ACC112 (cell line): Measurements from ENCODE around the gene DRC7.
A peak's percentile ranks its signal among the peaks of the same experiment; 100 is the strongest.

Experiments used
- H2AFZ ChIP-seq: fragments of 200-600 bp; sonication (generic); one replicate; pipeline ENCODE4 v1.6.0; 2017; ENCODE audit warnings: antibody characterized with exemption, low read length; ENCODE audit not compliant: unreplicated experiment
- H3K27ac ChIP-seq: fragments of 200-600 bp; sonication (generic); 2 replicates; pipeline ENCODE4 v1.5.1; 2014; ENCODE audit warnings: low read depth, mild to moderate bottlenecking, antibody characterized with exemption, low read length, moderate library complexity
- H3K27me3 ChIP-seq: fragments of 200-600 bp; sonication (generic); 2 replicates; pipeline ENCODE4 v1.6.1; 2014; ENCODE audit warnings: mild to moderate bottlenecking, antibody characterized with exemption, low read length, moderate library complexity, mixed read lengths; ENCODE audit not compliant: insufficient read depth
- H3K36me3 ChIP-seq: fragments of 200-600 bp; sonication (generic); 2 replicates; pipeline ENCODE4 v1.6.1; 2016; ENCODE audit warnings: mild to moderate bottlenecking, antibody characterized with exemption, low read length, moderate library complexity, mixed read lengths; ENCODE audit not compliant: insufficient read depth
- H3K4me1 ChIP-seq: fragments of 200-600 bp; sonication (generic); one replicate; pipeline ENCODE4 v1.6.1; 2016; ENCODE audit warnings: low read length, mixed read lengths; ENCODE audit not compliant: insufficient read depth, unreplicated experiment, control insufficient read depth
- H3K4me3 ChIP-seq: fragments of 200-600 bp; sonication (generic); 2 replicates; pipeline ENCODE4 v1.5.1; 2014; ENCODE audit warnings: mild to moderate bottlenecking, low read depth, low read length
- H3K79me2 ChIP-seq: fragments of 200-600 bp; sonication (generic); one replicate; pipeline ENCODE4 v1.6.0; 2016; ENCODE audit warnings: low read length; ENCODE audit not compliant: control insufficient read depth, unreplicated experiment, insufficient read depth

DRC7 gene

GRCh38 chr16:57761301-57761700 is 66.7 kb downstream of the DRC7 start:
- Histone ChIP-seq H2AFZ (no peak overlapping the region), H3K4me1 (peaks cover 16% of the 10 kb centered on the region), H3K36me3 (peaks cover 11% of the 10 kb centered on the region), H3K4me3 (no peak overlapping the region), H3K79me2 (no peaks in the 10 kb centered on the region), H3K27me3 (no peaks in the 10 kb centered on the region), H3K27ac (no peak overlapping the region)

DNA sequence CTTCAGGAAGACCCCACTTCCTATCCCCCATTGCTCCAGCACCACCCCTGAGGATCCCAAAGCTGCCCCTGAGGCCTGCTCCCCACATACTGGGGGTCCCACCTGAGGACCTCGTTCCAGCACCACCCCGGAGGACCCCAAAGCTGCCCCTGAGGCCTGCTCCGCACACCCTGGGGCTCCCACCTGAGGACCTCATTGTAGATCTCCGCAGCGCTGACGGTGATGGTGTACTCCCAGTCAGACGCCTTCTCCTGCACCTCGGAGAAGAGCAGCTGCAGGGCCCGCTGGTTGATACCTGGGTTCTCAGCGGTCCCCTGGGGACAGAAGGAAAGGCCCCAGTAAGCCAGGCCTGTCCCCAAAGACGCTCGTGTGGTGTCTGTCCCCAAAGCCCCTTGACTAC is 67.4 kb downstream of the DRC7 start:
- Histone ChIP-seq H3K27ac (no peak overlapping the region), H3K27me3 (no peaks in the 10 kb centered on the region), H3K4me3 (no peak overlapping the region), H3K79me2 (no peaks in the 10 kb centered on the region), H3K36me3 (peaks cover 11% of the 10 kb centered on the region), H3K4me1 (peaks cover 16% of the 10 kb centered on the region), H2AFZ (no peak overlapping the region)

GRCh38 chr16:57762365-57763040 is 67.9 kb downstream of the DRC7 start:
- peaks cover 15% of the 10 kb centered on the region for H3K36me3 ChIP-seq
- no peaks in the 10 kb centered on the region for H3K27me3 ChIP-seq
- H3K79me2 ChIP-seq = no peaks in the 10 kb centered on the region
- no peak overlapping the region for H3K27ac ChIP-seq
- no peak overlapping the region for H2AFZ ChIP-seq
- H3K4me1 ChIP-seq = peaks cover 16% of the 10 kb centered on the region
- no peak overlapping the region for H3K4me3 ChIP-seq

DNA sequence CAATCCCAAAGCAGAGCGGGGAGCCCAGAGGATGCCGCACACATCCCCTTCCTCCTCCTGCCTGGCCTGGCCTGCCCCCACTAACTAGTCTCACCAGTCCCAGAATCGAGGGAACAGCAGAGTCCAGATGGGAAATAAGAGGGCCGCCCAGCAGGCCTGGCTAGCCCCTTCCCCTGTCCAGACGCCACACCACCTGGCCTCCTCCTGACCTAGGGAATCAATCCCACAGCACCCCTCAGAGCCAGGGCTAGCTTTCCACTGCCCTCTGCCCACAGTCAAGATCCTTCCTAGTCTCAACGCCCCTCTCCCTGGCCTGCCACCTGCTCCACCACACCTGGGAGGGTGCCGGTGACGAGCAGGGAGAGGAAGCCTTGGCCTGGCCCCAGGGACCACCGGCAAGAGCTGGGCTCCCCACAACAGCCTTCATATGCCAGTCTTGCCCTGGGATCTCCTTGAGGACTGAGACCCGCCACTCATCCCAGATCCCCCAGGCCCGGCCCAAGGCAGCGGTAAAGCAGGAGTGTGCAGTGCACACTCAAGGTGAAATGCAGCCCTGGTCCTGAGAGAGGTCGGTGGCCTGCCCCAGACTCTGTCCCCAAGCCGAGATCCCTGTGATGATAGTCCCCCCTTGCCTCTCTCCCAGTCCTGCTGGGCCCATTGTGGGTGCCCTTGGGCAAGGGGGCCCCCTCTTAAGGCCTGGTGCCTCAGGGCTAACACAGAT is 68.8 kb downstream of the DRC7 start:
- Histone ChIP-seq H3K79me2 (no peaks in the 10 kb centered on the region), H3K27ac (peak overlapping the region; percentile 53; the same call in 1 of the 2 replicates), H3K27me3 (no peaks in the 10 kb centered on the region), H2AFZ (no peak overlapping the region), H3K36me3 (peaks cover 15% of the 10 kb centered on the region), H3K4me1 (peaks cover 16% of the 10 kb centered on the region), H3K4me3 (peak overlapping the region; percentile 20; the same call in 1 of the 2 replicates)

DNA sequence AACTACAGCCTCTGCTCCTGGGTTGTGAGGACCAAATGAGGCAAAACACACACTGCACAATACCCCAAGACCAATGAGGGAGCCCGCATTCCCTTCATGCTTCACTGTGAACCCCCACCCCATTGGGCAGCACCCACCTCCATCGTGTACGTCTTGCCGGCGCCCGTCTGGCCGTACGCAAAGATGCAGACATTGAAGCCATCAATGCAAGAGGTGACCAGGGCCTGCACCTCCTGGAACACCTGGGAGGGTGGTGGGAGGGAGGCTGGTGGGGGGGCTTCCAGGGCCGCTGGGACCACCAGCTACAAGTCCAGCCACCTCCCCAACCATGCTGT is 69.4 kb downstream of the DRC7 start:
- Histone ChIP-seq H3K79me2 (no peaks in the 10 kb centered on the region), H3K27me3 (no peaks in the 10 kb centered on the region), H3K4me3 (peak overlapping the region; percentile 20; the same call in 1 of the 2 replicates), H3K27ac (peak overlapping the region; percentile 87), H3K36me3 (peaks cover 15% of the 10 kb centered on the region), H2AFZ (no peak overlapping the region), H3K4me1 (peaks cover 16% of the 10 kb centered on the region)

GRCh38 chr16:57764341-57765159 is 69.9 kb downstream of the DRC7 start:
- H3K27me3 ChIP-seq = no peaks in the 10 kb centered on the region
- H3K79me2 ChIP-seq = no peaks in the 10 kb centered on the region
- H3K4me1 ChIP-seq = peaks cover 16% of the 10 kb centered on the region
- no peak overlapping the region for H2AFZ ChIP-seq
- peak overlapping the region; percentile 87 for H3K27ac ChIP-seq
- peak overlapping the region; percentile 35; the same call in 1 of the 2 replicates for H3K4me3 ChIP-seq
- peaks cover 15% of the 10 kb centered on the region for H3K36me3 ChIP-seq

DNA sequence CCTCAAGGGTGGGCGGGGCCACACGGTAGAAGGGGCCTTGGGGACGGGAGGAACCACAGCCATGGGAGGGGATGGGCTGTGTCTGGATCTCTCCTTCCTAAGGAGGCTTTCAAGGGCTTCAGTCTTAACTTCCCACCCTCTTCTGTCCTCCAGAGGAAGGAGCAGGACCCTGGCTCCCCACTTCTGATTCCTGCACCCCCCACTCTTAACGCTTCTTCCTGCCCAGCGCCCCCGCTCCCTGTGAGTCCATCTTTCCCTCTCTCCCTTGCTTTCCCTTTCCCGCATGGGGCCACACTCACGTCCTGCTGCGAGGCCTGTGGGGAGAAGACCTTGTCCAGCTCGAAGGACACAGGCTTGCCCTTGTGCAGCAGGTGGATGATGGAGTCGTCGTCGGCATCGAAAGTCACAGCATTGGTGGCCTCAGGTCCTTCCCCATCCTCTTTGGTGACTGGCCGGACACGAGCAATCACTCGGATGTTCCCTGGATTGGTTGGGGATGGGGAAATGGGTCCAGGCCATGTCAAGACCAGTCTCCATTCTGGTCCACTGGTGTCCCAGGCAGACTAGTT is 70.6 kb downstream of the DRC7 start:
- Histone ChIP-seq H3K27me3 (no peaks in the 10 kb centered on the region), H3K36me3 (peaks cover 15% of the 10 kb centered on the region), H3K79me2 (no peaks in the 10 kb centered on the region), H2AFZ (no peak overlapping the region), H3K4me1 (peaks cover 16% of the 10 kb centered on the region), H3K4me3 (no peak overlapping the region), H3K27ac (peak overlapping the region; percentile 9; the same call in 1 of the 2 replicates)

GRCh38 chr16:57766714-57767348 is 72.2 kb downstream of the DRC7 start:
- Histone ChIP-seq H3K4me1 (peaks cover 16% of the 10 kb centered on the region), H3K27ac (no peak overlapping the region), H3K79me2 (no peaks in the 10 kb centered on the region), H3K36me3 (peaks cover 15% of the 10 kb centered on the region), H3K27me3 (no peaks in the 10 kb centered on the region), H3K4me3 (no peak overlapping the region), H2AFZ (no peak overlapping the region)

DNA sequence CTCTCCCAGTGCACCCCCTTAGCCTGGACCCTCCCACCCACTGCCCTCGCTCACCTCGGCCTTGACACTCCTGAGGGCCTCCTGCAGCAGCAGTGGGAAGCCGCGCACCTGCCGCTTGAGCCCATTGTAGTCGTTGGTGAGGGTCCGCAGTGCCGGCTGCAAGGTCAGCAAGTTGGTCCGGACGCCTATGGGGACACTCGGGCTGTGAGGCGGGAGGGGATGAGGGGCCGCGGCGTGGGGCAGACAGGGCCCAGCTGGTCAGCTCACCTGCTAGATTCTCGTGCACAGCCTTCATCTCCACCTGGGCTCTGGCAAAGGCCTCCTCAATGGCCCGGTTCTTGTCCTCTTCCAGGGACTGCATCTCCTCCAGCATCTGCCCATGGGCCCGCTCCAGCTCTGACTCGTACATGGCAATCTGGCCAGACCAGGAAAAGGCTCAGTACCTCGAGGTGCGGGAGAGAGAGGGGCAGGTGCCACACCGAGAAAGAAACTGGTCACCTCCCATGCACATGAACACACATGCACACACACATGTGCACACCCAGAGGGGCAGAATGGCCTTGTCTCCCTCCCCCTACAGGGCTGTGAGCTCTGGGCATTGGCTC is 75.0 kb downstream of the DRC7 start:
- Histone ChIP-seq H3K4me1 (no peaks in the 10 kb centered on the region), H3K79me2 (no peaks in the 10 kb centered on the region), H3K36me3 (peaks cover 15% of the 10 kb centered on the region), H2AFZ (no peak overlapping the region), H3K27ac (no peak overlapping the region), H3K27me3 (no peaks in the 10 kb centered on the region), H3K4me3 (no peak overlapping the region)

- H3K4me1 ChIP-seq = no peaks in the 10 kb centered on the region
- no peak overlapping the region for H3K27ac ChIP-seq
- no peaks in the 10 kb centered on the region for H3K79me2 ChIP-seq
- H3K4me3 ChIP-seq = no peak overlapping the region
- peaks cover 10% of the 10 kb centered on the region for H3K36me3 ChIP-seq
- H3K27me3 ChIP-seq = no peaks in the 10 kb centered on the region
- no peak overlapping the region for H2AFZ ChIP-seq
These were observed 75.8 kb downstream of the DRC7 start for GRCh38 chr16:57770361-57770760.
